Suprapubic skin (tissue), 4 donors: ENCODE results near the gene PRKCQ.

Source experiments
- EP300 ChIP-seq: sonication (generic); formaldehyde crosslinking; IDR thresholded peaks from one replicate; pipeline ENCODE4 v1.6.1; 2017; ENCODE audit warnings: antibody characterized with exemption
- POLR2A ChIP-seq, 2 donors: fragments of 450-650 bp; IDR thresholded peaks; one replicate each; pipeline ENCODE4 v1.6.1; 2017; ENCODE audit warnings: antibody characterized with exemption in 2 of 2, mild to moderate bottlenecking in 2 of 2, moderate library complexity in 2 of 2
- POLR2AphosphoS5 ChIP-seq, 3 donors: sonication (generic); formaldehyde crosslinking; IDR thresholded peaks; one replicate each; pipeline ENCODE4 v1.6.1; 2017; ENCODE audit warnings: antibody characterized with exemption in 3 of 3
- TF ChIP-seq, protein P1 (sequence below), 2 donors: fragments of 200-600 bp in 1 of 2; fragments of 450-650 bp in 1 of 2; sonication (generic) in 1 of 2; IDR thresholded peaks; one replicate each; pipeline ENCODE4 v1.5.1; 2016 to 2019; ENCODE audit warnings: antibody characterized with exemption in 2 of 2, mild to moderate bottlenecking in 1 of 2, moderate library complexity in 1 of 2

DNA sequence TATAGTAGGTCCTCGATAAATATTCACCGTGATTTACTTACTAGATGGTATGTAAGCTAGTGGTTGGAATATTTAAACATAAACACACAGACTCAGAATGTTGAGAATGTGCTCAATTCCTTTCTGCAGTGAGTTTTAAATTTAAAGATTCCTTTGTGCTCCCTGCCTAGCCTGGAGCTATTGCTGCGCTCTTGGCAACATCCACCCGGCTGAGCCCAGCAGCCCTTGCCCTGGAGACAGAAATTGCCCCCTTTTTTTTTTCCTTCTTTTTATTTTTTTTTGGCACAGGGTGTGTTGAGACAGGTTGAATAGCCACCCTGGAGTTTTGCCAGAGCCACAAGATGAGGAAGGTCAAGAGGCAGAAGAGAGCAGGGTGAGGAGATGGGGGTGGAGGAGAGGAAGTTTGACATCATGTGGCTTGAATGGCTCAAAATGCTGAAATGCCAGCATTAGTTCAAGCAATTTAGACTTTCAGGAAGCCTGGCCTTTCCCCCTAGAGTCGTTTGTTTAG is 180.8 kb downstream of the PRKCQ start:
- TF ChIP-seq, protein P1, sequence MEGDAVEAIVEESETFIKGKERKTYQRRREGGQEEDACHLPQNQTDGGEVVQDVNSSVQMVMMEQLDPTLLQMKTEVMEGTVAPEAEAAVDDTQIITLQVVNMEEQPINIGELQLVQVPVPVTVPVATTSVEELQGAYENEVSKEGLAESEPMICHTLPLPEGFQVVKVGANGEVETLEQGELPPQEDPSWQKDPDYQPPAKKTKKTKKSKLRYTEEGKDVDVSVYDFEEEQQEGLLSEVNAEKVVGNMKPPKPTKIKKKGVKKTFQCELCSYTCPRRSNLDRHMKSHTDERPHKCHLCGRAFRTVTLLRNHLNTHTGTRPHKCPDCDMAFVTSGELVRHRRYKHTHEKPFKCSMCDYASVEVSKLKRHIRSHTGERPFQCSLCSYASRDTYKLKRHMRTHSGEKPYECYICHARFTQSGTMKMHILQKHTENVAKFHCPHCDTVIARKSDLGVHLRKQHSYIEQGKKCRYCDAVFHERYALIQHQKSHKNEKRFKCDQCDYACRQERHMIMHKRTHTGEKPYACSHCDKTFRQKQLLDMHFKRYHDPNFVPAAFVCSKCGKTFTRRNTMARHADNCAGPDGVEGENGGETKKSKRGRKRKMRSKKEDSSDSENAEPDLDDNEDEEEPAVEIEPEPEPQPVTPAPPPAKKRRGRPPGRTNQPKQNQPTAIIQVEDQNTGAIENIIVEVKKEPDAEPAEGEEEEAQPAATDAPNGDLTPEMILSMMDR (IDR thresholded peaks at IDR 0.05): no peak
- no peak for TF ChIP-seq POLR2A (IDR thresholded peaks at IDR 0.05)
- TF ChIP-seq POLR2AphosphoS5 (IDR thresholded peaks at IDR 0.05): no peak
- TF ChIP-seq EP300: no peak
